Neutrophil (primary cell): Measurements from ENCODE around the gene ATPAF2.

Experiments used
- H3K27ac ChIP-seq: fragments of 200-600 bp; sonication (generic); 2 replicates; pipeline ENCODE4 v1.5.1; 2016; ENCODE audit warnings: mild to moderate bottlenecking, moderate library complexity
- H3K27me3 ChIP-seq: fragments of 200-600 bp; sonication (generic); 2 replicates; pipeline ENCODE4 v1.6.0; 2016; ENCODE audit warnings: mild to moderate bottlenecking
- H3K36me3 ChIP-seq: fragments of 200-600 bp; sonication (generic); 2 replicates; pipeline ENCODE4 v1.5.1; 2017
- H3K4me1 ChIP-seq, 2 experiments: fragments of 200-600 bp in 1 of 2; sonication (generic) in 1 of 2; 1 replicate in 1 of 2; 2 replicates in 1 of 2; pipeline versions ENCODE4 v1.5.1 to v1.6.1; 2013 to 2016; ENCODE audit warnings: low read depth in 1 of 2, low read length in 1 of 2, mild to moderate bottlenecking in 1 of 2, moderate library complexity in 1 of 2; ENCODE audit not compliant: control insufficient read depth in 1 of 2, insufficient read depth in 1 of 2
- H3K4me3 ChIP-seq, 2 experiments: fragments of 200-600 bp in 1 of 2; sonication (generic) in 1 of 2; 1 replicate in 1 of 2; 2 replicates in 1 of 2; pipeline ENCODE4 v1.5.1; 2013 to 2016; ENCODE audit warnings: low read depth in 1 of 2, low read length in 1 of 2, mild to moderate bottlenecking in 1 of 2, moderate library complexity in 1 of 2
- H3K9me3 ChIP-seq: fragments of 200-600 bp; sonication (generic); 2 replicates; pipeline ENCODE4 v1.5.1; 2016
- TF ChIP-seq, protein P1 (sequence below): fragments of 200-600 bp; sonication (generic); IDR thresholded peaks from 2 replicates; pipeline ENCODE4 v1.5.1; 2016; ENCODE audit warnings: antibody characterized with exemption

Gene ATPAF2

DNA sequence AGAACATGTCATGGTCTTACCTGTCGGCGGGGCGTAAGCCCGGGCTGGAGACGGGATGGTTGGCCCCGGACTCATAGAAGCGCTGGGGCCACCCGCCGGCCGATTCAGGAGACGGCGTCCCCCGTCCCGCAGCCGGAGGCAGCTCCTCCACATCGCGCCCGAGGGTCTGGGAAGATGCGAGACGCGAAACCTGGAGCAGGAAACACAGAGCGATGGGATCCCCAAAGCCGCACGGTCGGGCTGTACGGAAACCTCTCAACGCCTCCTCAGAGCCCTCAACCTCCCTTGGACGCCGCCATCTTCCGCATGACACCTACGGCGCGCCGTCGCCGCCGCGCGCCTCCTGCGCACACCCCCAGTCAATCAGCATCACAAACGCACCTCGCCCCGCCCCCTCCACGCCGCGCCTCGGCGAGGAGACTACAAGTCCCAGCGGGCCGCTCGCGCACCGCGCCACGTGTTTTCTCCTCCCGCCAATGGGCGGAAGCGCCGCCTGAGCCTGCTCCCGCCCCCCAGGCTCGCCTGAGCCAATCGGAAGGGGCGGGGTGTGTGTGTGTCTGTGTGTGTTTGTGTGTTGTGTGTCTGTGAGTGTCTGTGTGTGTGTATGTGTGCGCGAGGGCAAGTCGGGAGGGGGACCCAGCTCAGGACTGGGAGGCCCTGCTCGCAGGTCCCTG lies at the start of gene ATPAF2, which contains the start of gene GID4:
TSS of gene ATPAF2 (minus strand) at position 308 of the 674 bp plus-strand sequence. CDS start at position 153, 155 bp downstream.
TSS of gene GID4 (plus strand) at position 548 of the 674 bp plus-strand sequence. CDS start at position 605, 57 bp downstream.
- Histone ChIP-seq H3K27me3 (no peaks in the 10 kb centered on the region), H3K4me1 (peaks cover 33 to 36% of the 10 kb centered on the region in 2 experiments), H3K4me3 (peak within 1 kb of the TSS; percentile 78 to 95), H3K36me3 (no peaks in the 10 kb centered on the region), H3K9me3 (no peaks in the 10 kb centered on the region), H3K27ac (peak within 1 kb of the TSS; percentile 77)
- TF ChIP-seq, protein P1, sequence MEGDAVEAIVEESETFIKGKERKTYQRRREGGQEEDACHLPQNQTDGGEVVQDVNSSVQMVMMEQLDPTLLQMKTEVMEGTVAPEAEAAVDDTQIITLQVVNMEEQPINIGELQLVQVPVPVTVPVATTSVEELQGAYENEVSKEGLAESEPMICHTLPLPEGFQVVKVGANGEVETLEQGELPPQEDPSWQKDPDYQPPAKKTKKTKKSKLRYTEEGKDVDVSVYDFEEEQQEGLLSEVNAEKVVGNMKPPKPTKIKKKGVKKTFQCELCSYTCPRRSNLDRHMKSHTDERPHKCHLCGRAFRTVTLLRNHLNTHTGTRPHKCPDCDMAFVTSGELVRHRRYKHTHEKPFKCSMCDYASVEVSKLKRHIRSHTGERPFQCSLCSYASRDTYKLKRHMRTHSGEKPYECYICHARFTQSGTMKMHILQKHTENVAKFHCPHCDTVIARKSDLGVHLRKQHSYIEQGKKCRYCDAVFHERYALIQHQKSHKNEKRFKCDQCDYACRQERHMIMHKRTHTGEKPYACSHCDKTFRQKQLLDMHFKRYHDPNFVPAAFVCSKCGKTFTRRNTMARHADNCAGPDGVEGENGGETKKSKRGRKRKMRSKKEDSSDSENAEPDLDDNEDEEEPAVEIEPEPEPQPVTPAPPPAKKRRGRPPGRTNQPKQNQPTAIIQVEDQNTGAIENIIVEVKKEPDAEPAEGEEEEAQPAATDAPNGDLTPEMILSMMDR = peak; percentile 49

DNA sequence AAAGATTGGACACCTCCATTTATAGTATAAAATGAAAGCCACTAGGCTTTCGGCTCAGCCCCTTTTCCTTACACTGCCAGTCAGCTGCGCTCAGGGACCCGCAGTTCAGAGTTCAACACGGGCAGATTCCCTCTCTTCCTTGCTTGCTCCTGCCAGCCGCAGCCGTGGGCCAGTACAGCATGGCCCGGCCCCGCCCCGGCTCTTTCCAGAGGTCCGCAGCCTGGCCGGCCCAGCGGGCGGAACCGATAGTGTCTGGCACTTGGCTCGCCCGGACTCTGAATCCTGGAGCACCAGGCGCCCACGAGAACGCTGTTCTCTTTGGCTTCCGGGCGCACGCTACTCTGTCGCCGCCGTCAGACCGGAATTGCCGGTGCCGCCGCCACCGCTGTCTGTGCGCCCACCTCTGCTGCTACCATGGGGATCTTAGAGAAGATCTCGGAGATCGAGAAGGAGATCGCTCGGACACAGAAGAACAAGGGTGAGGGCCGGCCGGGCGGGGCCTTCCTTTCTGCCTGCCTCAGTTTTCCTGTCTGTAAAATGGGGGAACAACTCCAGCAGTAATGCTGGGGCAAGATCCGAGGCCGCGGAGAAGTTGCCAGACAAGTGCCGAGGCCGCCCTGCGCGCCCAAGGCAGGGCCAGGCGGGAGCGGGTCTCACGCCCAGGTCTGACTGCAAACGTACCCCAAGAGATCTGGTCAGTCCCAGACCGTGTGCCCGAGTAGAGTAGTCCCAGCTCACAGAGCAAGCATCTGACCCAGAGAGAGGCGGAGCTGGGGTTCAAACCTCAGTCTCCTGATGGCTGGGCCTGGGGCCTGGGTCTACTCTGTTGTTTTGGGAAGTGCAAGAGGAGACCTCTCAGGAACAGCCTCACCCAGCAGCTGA lies 48.9 kb upstream of the ATPAF2 start, which contains the start of gene DRG2:
TSS of gene DRG2 (plus strand) at position 339 of the 882 bp plus-strand sequence. CDS start at position 415, 76 bp downstream.
- Histone ChIP-seq H3K9me3 (no peaks in the 10 kb centered on the region), H3K27me3 (no peaks in the 10 kb centered on the region), H3K27ac (peak within 1 kb of the TSS; percentile 54), H3K4me1 (peaks cover 11 to 12% of the 10 kb centered on the region in 2 experiments), H3K36me3 (no peaks in the 10 kb centered on the region), H3K4me3 (peak within 1 kb of the TSS; percentile 62 to 73)
- TF ChIP-seq, protein P1 = no peak

DNA sequence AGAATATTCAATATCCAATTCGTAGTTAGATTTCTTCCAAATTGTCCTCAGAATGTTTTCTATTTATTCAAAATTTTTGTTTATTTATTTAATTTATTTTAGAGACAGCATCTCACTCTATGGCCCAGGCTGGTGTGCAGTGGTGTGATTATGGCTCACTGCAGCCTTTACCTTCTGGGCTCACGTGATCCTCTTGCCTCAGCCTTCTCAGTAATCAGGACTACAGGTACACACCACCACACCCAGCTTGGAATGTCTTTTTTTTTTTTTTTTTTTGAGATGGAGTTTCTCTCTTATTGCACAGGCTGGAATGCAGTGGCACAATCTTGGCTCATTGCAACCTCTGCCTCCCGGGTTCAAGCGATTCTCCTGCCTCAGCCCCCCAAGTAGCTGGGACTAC lies 45.3 kb upstream of the ATPAF2 start:
- TF ChIP-seq, protein P1 = no peak
- Histone ChIP-seq H3K27me3 (peaks cover 3% of the 10 kb centered on the region), H3K9me3 (no peaks in the 10 kb centered on the region), H3K4me1 (peaks cover 11 to 12% of the 10 kb centered on the region in 2 experiments), H3K27ac (no peak overlapping the region), H3K4me3 (no peak overlapping the region), H3K36me3 (no peaks in the 10 kb centered on the region)

DNA sequence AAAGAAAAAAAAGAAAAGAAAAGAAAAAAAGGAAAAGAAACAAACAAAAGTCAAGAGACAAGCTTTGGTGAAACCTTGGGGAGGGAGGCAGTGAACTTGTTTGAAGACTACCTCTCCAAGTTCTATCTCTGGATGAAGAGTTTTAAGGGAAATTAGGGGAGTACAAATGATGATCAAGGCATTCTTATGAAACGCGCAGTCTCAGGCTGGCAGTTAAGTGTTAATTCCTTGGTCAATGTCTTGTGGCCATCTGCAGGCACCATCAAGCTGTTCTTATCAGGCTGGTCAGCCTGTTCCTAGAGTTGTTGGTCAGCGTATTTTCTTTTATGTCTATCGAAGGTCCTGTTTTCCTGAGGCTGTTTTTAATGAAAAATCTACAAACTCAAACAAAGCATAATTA lies 40.6 kb upstream of the ATPAF2 start:
- no peaks in the 10 kb centered on the region for H3K4me1 ChIP-seq
- TF ChIP-seq, protein P1 = no peak
- no peaks in the 10 kb centered on the region for H3K9me3 ChIP-seq

DNA sequence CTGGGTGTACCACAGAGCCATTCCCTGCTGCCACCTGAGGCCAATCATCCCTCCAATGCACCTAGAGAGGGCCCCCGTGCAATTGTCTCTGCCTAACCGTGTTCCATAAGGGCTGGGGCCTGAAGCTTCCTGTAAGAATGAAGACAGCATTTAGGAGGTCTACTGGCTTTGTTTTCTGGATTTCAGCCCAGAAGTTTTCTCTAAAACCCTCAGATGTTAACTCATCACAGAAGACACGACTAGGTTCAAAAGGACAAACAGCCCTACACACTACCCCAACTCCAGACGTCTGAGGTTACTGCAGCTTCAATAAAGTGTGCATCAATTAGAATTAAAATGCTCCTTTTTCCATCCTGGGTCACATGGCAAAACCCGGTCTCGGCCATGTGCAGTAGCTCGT lies 38.0 kb upstream of the ATPAF2 start:
- TF ChIP-seq, protein P1 = no peak
- H3K4me3 ChIP-seq = no peak overlapping the region
- no peaks in the 10 kb centered on the region for H3K4me1 ChIP-seq
- no peak overlapping the region for H3K27ac ChIP-seq
- H3K27me3 ChIP-seq = peaks cover 4% of the 10 kb centered on the region
- no peaks in the 10 kb centered on the region for H3K9me3 ChIP-seq
- no peaks in the 10 kb centered on the region for H3K36me3 ChIP-seq

More for the DNA sequence above, 40.6 kb upstream of the ATPAF2 start:
- Histone ChIP-seq H3K27ac (no peak overlapping the region), H3K27me3 (peaks cover 4% of the 10 kb centered on the region), H3K4me3 (no peak overlapping the region), H3K36me3 (no peaks in the 10 kb centered on the region)
